ENCODE results near the gene PCDHB12.

DNA sequence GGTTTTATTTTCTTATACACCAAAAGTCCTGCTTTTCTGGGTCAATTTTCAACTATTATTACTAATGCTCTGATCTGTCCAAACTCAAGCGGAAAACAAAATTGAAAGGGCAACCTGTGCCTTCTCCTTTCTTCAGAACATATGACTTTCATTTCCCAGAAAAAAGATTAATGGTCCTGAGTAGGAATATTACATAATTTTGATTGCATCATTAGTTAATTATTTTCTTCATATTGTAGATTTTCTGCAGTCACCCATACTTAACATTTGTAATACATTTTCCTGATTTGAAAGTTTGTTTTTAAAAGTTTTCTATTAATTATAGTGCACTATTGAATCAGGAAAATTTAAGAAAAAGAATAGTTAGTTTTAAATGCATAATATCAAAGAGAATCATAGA lies 32.6 kb upstream of the PCDHB12 start:
- TF ChIP-seq, protein P1, sequence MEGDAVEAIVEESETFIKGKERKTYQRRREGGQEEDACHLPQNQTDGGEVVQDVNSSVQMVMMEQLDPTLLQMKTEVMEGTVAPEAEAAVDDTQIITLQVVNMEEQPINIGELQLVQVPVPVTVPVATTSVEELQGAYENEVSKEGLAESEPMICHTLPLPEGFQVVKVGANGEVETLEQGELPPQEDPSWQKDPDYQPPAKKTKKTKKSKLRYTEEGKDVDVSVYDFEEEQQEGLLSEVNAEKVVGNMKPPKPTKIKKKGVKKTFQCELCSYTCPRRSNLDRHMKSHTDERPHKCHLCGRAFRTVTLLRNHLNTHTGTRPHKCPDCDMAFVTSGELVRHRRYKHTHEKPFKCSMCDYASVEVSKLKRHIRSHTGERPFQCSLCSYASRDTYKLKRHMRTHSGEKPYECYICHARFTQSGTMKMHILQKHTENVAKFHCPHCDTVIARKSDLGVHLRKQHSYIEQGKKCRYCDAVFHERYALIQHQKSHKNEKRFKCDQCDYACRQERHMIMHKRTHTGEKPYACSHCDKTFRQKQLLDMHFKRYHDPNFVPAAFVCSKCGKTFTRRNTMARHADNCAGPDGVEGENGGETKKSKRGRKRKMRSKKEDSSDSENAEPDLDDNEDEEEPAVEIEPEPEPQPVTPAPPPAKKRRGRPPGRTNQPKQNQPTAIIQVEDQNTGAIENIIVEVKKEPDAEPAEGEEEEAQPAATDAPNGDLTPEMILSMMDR (IDR thresholded peaks at IDR 0.05; ENCODE audit: low read length), result no peak
- no peak for TF ChIP-seq EZH2 (optimal IDR thresholded peaks at IDR 0.05; ENCODE audit: low read depth, low read length)

Data from MM.1S (cell line).